ENCODE measurements around the gene CD44. TPM values are rescaled to one million over a fixed set of nuclear protein-coding genes. Genes with fewer than 3 reads are reported as not detected.

The CD44 gene
- total and polyA plus RNA-seq, 10 of the 15 experiments (the other 5 are each of a cell fraction or from before 2014, with no cell fraction given): 57.1 to 293 (median 120) TPM

DNA sequence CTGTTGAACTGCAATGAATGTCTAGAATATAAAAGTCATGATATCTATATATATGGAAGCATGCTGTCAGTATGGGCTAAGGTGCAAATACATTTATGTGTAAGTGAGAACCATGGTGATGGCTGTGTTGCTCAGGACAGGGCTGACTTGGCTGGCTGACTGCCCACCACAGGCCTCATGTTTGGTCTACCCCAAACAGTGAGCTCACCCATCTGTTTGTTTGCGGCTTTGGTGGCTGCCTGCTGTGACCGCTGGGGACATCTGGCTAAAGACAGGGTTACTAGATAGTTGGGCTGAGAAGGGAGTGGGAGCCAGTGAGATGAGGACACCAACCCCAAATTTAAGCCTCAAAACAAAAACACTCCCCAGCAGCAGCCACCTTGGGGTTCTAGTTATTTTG is 6.3 kb downstream of the CD44 start (continued):
- TF ChIP-seq CEBPB (IDR thresholded peaks at IDR 0.05; ENCODE audit: borderline replicate concordance in 1 of 2, low read depth in 2 of 2, low read length in 2 of 2) (0 out of 4 replicates have a peak, but pooled peaks of 1 of the 2 experiments have one; percentile 68), POLR2AphosphoS5 (IDR thresholded peaks at IDR 0.05; ENCODE audit: low read length) (peak; percentile 31; the same call in 1 of the 2 replicates), TAF1 (IDR thresholded peaks at IDR 0.05; ENCODE audit: borderline replicate concordance, low read depth, low read length) (no peak), KDM1A (IDR thresholded peaks at IDR 0.05; ENCODE audit: borderline replicate concordance) (no peak)
- TF ChIP-seq, protein P1, sequence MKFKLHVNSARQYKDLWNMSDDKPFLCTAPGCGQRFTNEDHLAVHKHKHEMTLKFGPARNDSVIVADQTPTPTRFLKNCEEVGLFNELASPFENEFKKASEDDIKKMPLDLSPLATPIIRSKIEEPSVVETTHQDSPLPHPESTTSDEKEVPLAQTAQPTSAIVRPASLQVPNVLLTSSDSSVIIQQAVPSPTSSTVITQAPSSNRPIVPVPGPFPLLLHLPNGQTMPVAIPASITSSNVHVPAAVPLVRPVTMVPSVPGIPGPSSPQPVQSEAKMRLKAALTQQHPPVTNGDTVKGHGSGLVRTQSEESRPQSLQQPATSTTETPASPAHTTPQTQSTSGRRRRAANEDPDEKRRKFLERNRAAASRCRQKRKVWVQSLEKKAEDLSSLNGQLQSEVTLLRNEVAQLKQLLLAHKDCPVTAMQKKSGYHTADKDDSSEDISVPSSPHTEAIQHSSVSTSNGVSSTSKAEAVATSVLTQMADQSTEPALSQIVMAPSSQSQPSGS (IDR thresholded peaks at IDR 0.05; ENCODE audit: low read length): peak; percentile 96

DNA sequence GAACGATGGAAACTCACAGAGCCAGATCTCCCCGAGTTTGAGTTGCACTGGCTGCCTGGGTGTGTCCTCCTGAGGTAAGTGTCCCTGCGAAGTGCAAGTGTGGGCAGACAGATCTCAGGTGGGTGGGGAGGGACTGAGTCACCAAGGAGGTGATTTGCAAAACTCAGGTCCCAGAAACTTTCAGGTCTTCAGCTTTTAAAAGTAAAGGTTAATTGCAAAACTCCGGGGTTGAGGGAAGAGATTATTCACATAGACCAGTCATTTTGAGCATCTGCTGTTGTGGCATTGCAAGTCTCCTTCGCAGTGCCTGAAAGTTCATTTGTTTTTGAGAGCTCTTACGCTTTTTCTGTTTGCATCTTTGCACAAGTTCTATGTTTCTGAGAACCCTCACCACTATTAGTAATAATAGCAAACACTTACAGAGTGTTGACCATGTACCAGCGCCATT is 7.1 kb downstream of the CD44 start:
- Histone ChIP-seq H3K79me2 (ENCODE audit: control insufficient read depth, insufficient read depth, low read length) (peaks cover 69% of the 10 kb centered on the region), H4K20me1 (ENCODE audit: control insufficient read depth, insufficient read depth) (no peaks in the 10 kb centered on the region; the same call in 1 of the 2 replicates), H3K27ac (ENCODE audit: control insufficient read depth, insufficient read depth) (peak overlapping the region; percentile 15; the same call in 1 of the 2 replicates), H3K27me3 (replicated peaks in 1 of 2; ENCODE audit: control insufficient read depth in 2 of 2, insufficient read depth in 2 of 2, low read length in 1 of 2) (no peaks in the 10 kb centered on the region), H3K4me2 (ENCODE audit: control insufficient read depth, insufficient read depth) (peak overlapping the region; percentile 90), H3K9me3 (replicated peaks; ENCODE audit: control insufficient read depth, insufficient read depth, low read length) (no peaks in the 10 kb centered on the region; the same call in 1 of the 3 replicates), H3K4me3 (peak overlapping the region; percentile 52; the same call in 1 of the 2 replicates), H3K9ac (ENCODE audit: control insufficient read depth, insufficient read depth, low read length) (no peak overlapping the region), H3K4me1 (ENCODE audit: control insufficient read depth, insufficient read depth, low read length) (peaks cover 50% of the 10 kb centered on the region), H3K36me3 (ENCODE audit: control insufficient read depth in 2 of 2, insufficient read depth in 2 of 2, low read length in 1 of 2) (peaks cover 0 to 7% of the 10 kb centered on the region in 2 experiments; a peak in 2 of 4 replicates), H2AFZ (ENCODE audit: control insufficient read depth, low read depth, low read length) (no peak overlapping the region)
- DNase-seq (ENCODE audit: low read depth, low spot score) (peak; percentile 83), ATAC-seq (peak; percentile 41), FAIRE-seq (peak; percentile 73)
- CTCF ChIA-PET: interaction anchor here (0.6 to 10.3 kb wide), 14 partner anchors 10 to 220 kb away, joined by 3 to 111 read pairs (median 4); no protein-coding TSS in a partner anchor
- RAD21 ChIA-PET (ENCODE audit: unreplicated experiment): interaction anchor here (0.8 to 2.8 kb wide), 21 partner anchors 9 to 167 kb away, joined by 3 to 38 read pairs (median 6); no protein-coding TSS in a partner anchor
- in situ Hi-C loops (cut with MboI) (no loop called here), intact Hi-C loops (cut with micrococcal nuclease; ENCODE audit: unreplicated experiment) (loop anchor here (5.0 kb wide), 1 partner anchor 91 kb away; no protein-coding TSS in a partner anchor)
- no TSS peak for BruUV-seq (replicated peaks)
- 3% methylated on average over 7 of the region's 7 CpGs for WGBS (ENCODE audit: insufficient coverage, insufficient replicate concordance, low lambda C conversion rate, missing lambda C conversion rate)
- SMC1A ChIA-PET (ENCODE audit: uncharacterized antibody, unreplicated experiment): interaction anchor here (0.6 to 2.7 kb wide), 34 partner anchors 10 to 244 kb away, joined by 3 to 54 read pairs (median 4); no protein-coding TSS in a partner anchor
- POLR2A ChIA-PET: interaction anchor here (0.8 to 2.5 kb wide), 7 partner anchors 16 to 92 kb away, joined by 3 to 22 read pairs (median 3); no protein-coding TSS in a partner anchor
- TF ChIP-seq ZNF24 (IDR thresholded peaks at IDR 0.05) (no peak), EP300 (IDR thresholded peaks at IDR 0.05; ENCODE audit: borderline replicate concordance in 1 of 2, control insufficient read depth in 1 of 2, low read depth in 2 of 2, low read length in 2 of 2) (0 out of 4 replicates have a peak, but pooled peaks have one; percentile 23 to 29), ZNF384 (IDR thresholded peaks at IDR 0.05; ENCODE audit: borderline replicate concordance, low read depth, low read length) (no peak), MTA2 (IDR thresholded peaks at IDR 0.05; ENCODE audit: low read depth) (peak; percentile 45; the same call in 1 of the 2 replicates)
- TF ChIP-seq, protein P2, sequence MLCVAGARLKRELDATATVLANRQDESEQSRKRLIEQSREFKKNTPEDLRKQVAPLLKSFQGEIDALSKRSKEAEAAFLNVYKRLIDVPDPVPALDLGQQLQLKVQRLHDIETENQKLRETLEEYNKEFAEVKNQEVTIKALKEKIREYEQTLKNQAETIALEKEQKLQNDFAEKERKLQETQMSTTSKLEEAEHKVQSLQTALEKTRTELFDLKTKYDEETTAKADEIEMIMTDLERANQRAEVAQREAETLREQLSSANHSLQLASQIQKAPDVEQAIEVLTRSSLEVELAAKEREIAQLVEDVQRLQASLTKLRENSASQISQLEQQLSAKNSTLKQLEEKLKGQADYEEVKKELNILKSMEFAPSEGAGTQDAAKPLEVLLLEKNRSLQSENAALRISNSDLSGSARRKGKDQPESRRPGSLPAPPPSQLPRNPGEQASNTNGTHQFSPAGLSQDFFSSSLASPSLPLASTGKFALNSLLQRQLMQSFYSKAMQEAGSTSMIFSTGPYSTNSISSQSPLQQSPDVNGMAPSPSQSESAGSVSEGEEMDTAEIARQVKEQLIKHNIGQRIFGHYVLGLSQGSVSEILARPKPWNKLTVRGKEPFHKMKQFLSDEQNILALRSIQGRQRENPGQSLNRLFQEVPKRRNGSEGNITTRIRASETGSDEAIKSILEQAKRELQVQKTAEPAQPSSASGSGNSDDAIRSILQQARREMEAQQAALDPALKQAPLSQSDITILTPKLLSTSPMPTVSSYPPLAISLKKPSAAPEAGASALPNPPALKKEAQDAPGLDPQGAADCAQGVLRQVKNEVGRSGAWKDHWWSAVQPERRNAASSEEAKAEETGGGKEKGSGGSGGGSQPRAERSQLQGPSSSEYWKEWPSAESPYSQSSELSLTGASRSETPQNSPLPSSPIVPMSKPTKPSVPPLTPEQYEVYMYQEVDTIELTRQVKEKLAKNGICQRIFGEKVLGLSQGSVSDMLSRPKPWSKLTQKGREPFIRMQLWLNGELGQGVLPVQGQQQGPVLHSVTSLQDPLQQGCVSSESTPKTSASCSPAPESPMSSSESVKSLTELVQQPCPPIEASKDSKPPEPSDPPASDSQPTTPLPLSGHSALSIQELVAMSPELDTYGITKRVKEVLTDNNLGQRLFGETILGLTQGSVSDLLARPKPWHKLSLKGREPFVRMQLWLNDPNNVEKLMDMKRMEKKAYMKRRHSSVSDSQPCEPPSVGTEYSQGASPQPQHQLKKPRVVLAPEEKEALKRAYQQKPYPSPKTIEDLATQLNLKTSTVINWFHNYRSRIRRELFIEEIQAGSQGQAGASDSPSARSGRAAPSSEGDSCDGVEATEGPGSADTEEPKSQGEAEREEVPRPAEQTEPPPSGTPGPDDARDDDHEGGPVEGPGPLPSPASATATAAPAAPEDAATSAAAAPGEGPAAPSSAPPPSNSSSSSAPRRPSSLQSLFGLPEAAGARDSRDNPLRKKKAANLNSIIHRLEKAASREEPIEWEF (IDR thresholded peaks at IDR 0.05; ENCODE audit: insufficient replicate concordance, low read depth, low read length): peak; percentile 56
- TF ChIP-seq, protein P3, sequence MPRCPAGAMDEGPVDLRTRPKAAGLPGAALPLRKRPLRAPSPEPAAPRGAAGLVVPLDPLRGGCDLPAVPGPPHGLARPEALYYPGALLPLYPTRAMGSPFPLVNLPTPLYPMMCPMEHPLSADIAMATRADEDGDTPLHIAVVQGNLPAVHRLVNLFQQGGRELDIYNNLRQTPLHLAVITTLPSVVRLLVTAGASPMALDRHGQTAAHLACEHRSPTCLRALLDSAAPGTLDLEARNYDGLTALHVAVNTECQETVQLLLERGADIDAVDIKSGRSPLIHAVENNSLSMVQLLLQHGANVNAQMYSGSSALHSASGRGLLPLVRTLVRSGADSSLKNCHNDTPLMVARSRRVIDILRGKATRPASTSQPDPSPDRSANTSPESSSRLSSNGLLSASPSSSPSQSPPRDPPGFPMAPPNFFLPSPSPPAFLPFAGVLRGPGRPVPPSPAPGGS (IDR thresholded peaks at IDR 0.05; ENCODE audit: borderline replicate concordance, insufficient read depth, low read depth, low read length, poor library complexity, severe bottlenecking): peak; percentile 83

Data from GM12878 (cell line).